K562 (cell line): ENCODE data around the gene METAP1D. TPM values are rescaled to one million over a fixed set of nuclear protein-coding genes. Genes with fewer than 3 reads are reported as not detected.
"Not testable (repeated sequence)": the region's sequence is repeated elsewhere in the genome, so short reads cannot be mapped to it uniquely, and the experiment has no call there.

Experiments used
- ATAC-seq: fragments of 200-7000 bp; cut with Tn5 transposase; 3 replicates; pipeline ENCODE4 v1.9.1; 2020; ENCODE audit warnings: moderate library complexity
- BruUV-seq: library from RNA; stranded (reverse); fragments of 400-500 nt; replicated peaks from 2 replicates; lab custom pipeline; 2021; lab: Mats Ljungman, UMichigan
- CTCF ChIA-PET: fragments of 300-600 bp; formaldehyde crosslinking; extraction: SDS; loops from one replicate; lab custom pipeline; 2021; ENCODE audit warnings: low intra/inter-chr PET ratio; lab: Yijun Ruan, JAX
- POLR2A ChIA-PET: fragments of 300-600, 350-650 bp; sonication (Branson Sonifier 250); formaldehyde crosslinking; extraction: SDS; loops from one replicate; lab custom pipeline; 2021; ENCODE audit warnings: antibody characterized with exemption, inconsistent platforms; lab: Yijun Ruan, JAX
- DNase-seq, 4 experiments: peaks; one replicate each; pipeline versions ENCODE4 v3.0.0 to v3.0.0-alpha.2; 2011 to 2018; ENCODE audit warnings: low spot score in 3 of 4, mixed read lengths in 3 of 4; ENCODE audit errors: extremely low read depth in 1 of 4
- FAIRE-seq: peaks from 2 replicates; lab custom pipeline; 2011; peaks lifted over from hg19 to GRCh38; lab: Jason Lieb, UNC
- H2AFZ ChIP-seq: 2 replicates; pipeline ENCODE4 v1.6.0; 2011; ENCODE audit warnings: low read depth, low read length, control low read depth, inconsistent platforms
- H3K27ac ChIP-seq: fragments of 200-600 bp; 3 replicates; pipeline ENCODE4 v1.8.0; 2011; ENCODE audit warnings: low read depth, mild to moderate bottlenecking, control low read depth, inconsistent platforms, low read length, moderate library complexity, mixed read lengths; ENCODE audit errors: extremely low read depth
- H3K27me3 ChIP-seq, 2 experiments: fragments of 300-600 bp in 1 of 2; 2 replicates in 1 of 2; 3 replicates in 1 of 2; pipeline versions ENCODE4 v1.6.0 to v1.8.0; 2011; ENCODE audit warnings: inconsistent platforms in 2 of 2, low read length in 2 of 2, mild to moderate bottlenecking in 1 of 2, mixed read lengths in 1 of 2, moderate library complexity in 1 of 2; ENCODE audit not compliant: control insufficient read depth in 2 of 2, insufficient read depth in 2 of 2
- H3K36me3 ChIP-seq: fragments of 300-600 bp; 3 replicates; pipeline ENCODE4 v1.8.0; 2011; ENCODE audit warnings: mild to moderate bottlenecking, low read length, inconsistent platforms; ENCODE audit not compliant: control insufficient read depth, insufficient read depth
- H3K4me1 ChIP-seq, 2 experiments: fragments of 200-600 bp in 1 of 2; replicated peaks in 1 of 2; 2 replicates in 1 of 2; 3 replicates in 1 of 2; pipeline versions ENCODE4 v1.5.1 to v1.8.0; 2011; ENCODE audit warnings: inconsistent platforms in 2 of 2, low read length in 2 of 2, mild to moderate bottlenecking in 1 of 2, mixed read lengths in 1 of 2, moderate library complexity in 1 of 2; ENCODE audit not compliant: control insufficient read depth in 2 of 2, insufficient read depth in 2 of 2
- H3K4me2 ChIP-seq: 2 replicates; pipeline ENCODE4 v1.6.1; 2011; ENCODE audit warnings: low read length, control low read depth, inconsistent platforms, mixed read lengths; ENCODE audit not compliant: insufficient read depth
- H3K4me3 ChIP-seq: fragments of 200-600 bp; sonication (generic), shearing (Covaris generic); 2 replicates; pipeline ENCODE4 v1.5.1; 2016; ENCODE audit warnings: control low read depth, inconsistent platforms
- H3K79me2 ChIP-seq: fragments of 200-600 bp; 3 replicates; pipeline ENCODE4 v1.8.0; 2011; ENCODE audit warnings: low read length, inconsistent platforms; ENCODE audit not compliant: control insufficient read depth, insufficient read depth
- H3K9ac ChIP-seq, 2 experiments: 2 replicates each; pipeline versions ENCODE4 v1.6.0 to v1.6.1; 2011; ENCODE audit warnings: low read depth in 2 of 2, low read length in 2 of 2, control low read depth in 1 of 2, inconsistent platforms in 1 of 2, mild to moderate bottlenecking in 1 of 2, mixed read lengths in 1 of 2; ENCODE audit not compliant: insufficient read depth in 1 of 2
- H3K9me1 ChIP-seq: one replicate; pipeline ENCODE4 v1.6.0; 2011; ENCODE audit warnings: inconsistent platforms, mild to moderate bottlenecking, low read length, moderate library complexity; ENCODE audit not compliant: control insufficient read depth, insufficient read depth
- H3K9me3 ChIP-seq: replicated peaks from 2 replicates; pipeline ENCODE4 v1.5.1; 2011; ENCODE audit warnings: low read depth, low read length, inconsistent platforms; ENCODE audit not compliant: control insufficient read depth, insufficient read depth
- H4K20me1 ChIP-seq: replicated peaks from 2 replicates; pipeline ENCODE4 v1.6.1; 2011; ENCODE audit warnings: low read length, inconsistent platforms, mixed read lengths; ENCODE audit not compliant: control insufficient read depth, insufficient read depth
- BCOR ChIP-seq: fragments of 450-650 bp; IDR thresholded peaks from 2 replicates; pipeline ENCODE4 v1.6.1; 2016
- ETV1 ChIP-seq: fragments of 450-650 bp; conservative IDR thresholded peaks from 2 replicates; pipeline ENCODE4 v1.6.1; 2016; ENCODE audit warnings: missing genetic modification characterization, control low read depth, low read depth, missing compliant biosample characterization
- GABPB1 ChIP-seq: sonication (generic); formaldehyde crosslinking; IDR thresholded peaks from 2 replicates; pipeline ENCODE4 v1.8.0; 2022; ENCODE audit warnings: mild to moderate bottlenecking, missing genetic modification reagents
- IFI16 ChIP-seq: fragments of 250-450 bp; sonication (Bioruptor Pico); IDR thresholded peaks from 2 replicates; pipeline ENCODE4 v2.1.2; 2022; ENCODE audit warnings: mild to moderate bottlenecking, inconsistent platforms
- MYBL2 ChIP-seq, 2 experiments: fragments of 450-650 bp in 1 of 2; sonication (generic) in 1 of 2; formaldehyde crosslinking in 1 of 2; IDR thresholded peaks; 2 replicates each; pipeline versions ENCODE4 v1.6.1 to v1.8.1; 2017 to 2022; ENCODE audit warnings: borderline replicate concordance in 1 of 2, inconsistent platforms in 1 of 2, low read depth in 1 of 2, mild to moderate bottlenecking in 1 of 2, missing genetic modification reagents in 1 of 2, moderate library complexity in 1 of 2
- RBM25 ChIP-seq: fragments of 200-400 bp; formaldehyde crosslinking; IDR thresholded peaks from 2 replicates; pipeline ENCODE4 v1.6.1; 2018; ENCODE audit warnings: low read length, low read depth, moderate library complexity; ENCODE audit not compliant: severe bottlenecking
- SMAD4 ChIP-seq: fragments of 250-450 bp; sonication (Bioruptor Pico); conservative IDR thresholded peaks from 2 replicates; pipeline ENCODE4 v1.8.0; 2021; ENCODE audit warnings: inconsistent platforms, mild to moderate bottlenecking, moderate library complexity
- ZBTB17 ChIP-seq: fragments of 450-650 bp; formaldehyde crosslinking; IDR thresholded peaks from 2 replicates; pipeline ENCODE4 v1.4.0; 2020; ENCODE audit warnings: mild to moderate bottlenecking
- ZFP36 ChIP-seq: fragments of 150-350 bp; IDR thresholded peaks from 2 replicates; pipeline ENCODE4 v1.6.1; 2018; ENCODE audit warnings: low read length, low read depth; ENCODE audit not compliant: partially characterized antibody
- ZNF121 ChIP-seq: sonication (generic); formaldehyde crosslinking; conservative IDR thresholded peaks from 2 replicates; pipeline ENCODE4 v1.8.0; 2022; ENCODE audit warnings: missing genetic modification reagents
- ZNF197 ChIP-seq: fragments of 200-800 bp; sonication (Bioruptor generic); IDR thresholded peaks from 2 replicates; pipeline ENCODE4 v1.6.1; 2016; ENCODE audit warnings: low read depth, missing genetic modification characterization, missing compliant biosample characterization
- ZNF584 ChIP-seq: fragments of 200-800 bp; sonication (Bioruptor generic); IDR thresholded peaks from 2 replicates; pipeline ENCODE4 v1.6.1; 2016; ENCODE audit warnings: low read depth, mild to moderate bottlenecking, missing genetic modification characterization, missing compliant biosample characterization
- ZNF76 ChIP-seq: fragments of 250-450 bp; sonication (Bioruptor Pico); IDR thresholded peaks from 2 replicates; pipeline ENCODE4 v1.4.0; 2020; ENCODE audit warnings: mild to moderate bottlenecking, moderate library complexity, borderline replicate concordance
- ZNF766 ChIP-seq: fragments of 200-800 bp; sonication (Bioruptor generic); conservative IDR thresholded peaks from 2 replicates; pipeline ENCODE4 v1.6.1; 2016; ENCODE audit warnings: missing genetic modification characterization, missing compliant biosample characterization
- WGBS: fragments of 100-300 bp; shearing (Covaris generic); methylation state at CpG from one replicate; pipeline ENCODE4 v1.1.6; 2016; ENCODE audit warnings: low coverage, mixed read lengths; ENCODE audit not compliant: insufficient coverage; ENCODE audit errors: missing lambda C conversion rate; 5-methylcytosine and 5-hydroxymethylcytosine counted together
- in situ Hi-C: fragments of 300-500 bp; cut with MboI; formaldehyde crosslinking; loops from 4 replicates; pipeline ENCODE4 v1.15.0; 2018; ENCODE audit warnings: inconsistent platforms, mixed read lengths
- intact Hi-C: fragments of 100-400 bp; cut with micrococcal nuclease; formaldehyde crosslinking; loops from 2 replicates; pipeline ENCODE4 v1.14.2; 2022
- polyA plus RNA-seq, 8 experiments: library from polyadenylated mRNA; depleted of rRNA in 4 of 8; stranded (reverse) in 5 of 8; unstranded in 3 of 8; fragments of >200 nt; fragmentation: Nextera tagmentation in 2 of 8; fragmentation: Illumina TruSeq in 1 of 8; extraction: Ambion mirVana in 2 of 8; extraction: Trizol in 1 of 8; gene quantifications; 2 replicates each; pipeline versions ENCODE4 v1.2.1 to v1.2.3, GENCODE V29; 2011 to 2014; ENCODE audit warnings: inconsistent platforms in 1 of 8, missing spikeins in 1 of 8
- total RNA-seq, 7 experiments: library from RNA; depleted of rRNA in 6 of 7; stranded (reverse); fragments of >200 nt in 6 of 7; fragmentation: Illumina TruSeq in 2 of 7; extraction: Trizol in 2 of 7; gene quantifications; 2 replicates each; pipeline versions ENCODE4 v1.2.1 to v1.2.3, GENCODE V29; 2011 to 2021; ENCODE audit warnings: low replicate concordance in 1 of 7

METAP1D gene
- total and polyA plus RNA-seq, 9 of the 15 experiments (the other 6 are each of a cell fraction or from before 2014, with no cell fraction given), result 8.0 to 23.4 (median 15.7) TPM

DNA sequence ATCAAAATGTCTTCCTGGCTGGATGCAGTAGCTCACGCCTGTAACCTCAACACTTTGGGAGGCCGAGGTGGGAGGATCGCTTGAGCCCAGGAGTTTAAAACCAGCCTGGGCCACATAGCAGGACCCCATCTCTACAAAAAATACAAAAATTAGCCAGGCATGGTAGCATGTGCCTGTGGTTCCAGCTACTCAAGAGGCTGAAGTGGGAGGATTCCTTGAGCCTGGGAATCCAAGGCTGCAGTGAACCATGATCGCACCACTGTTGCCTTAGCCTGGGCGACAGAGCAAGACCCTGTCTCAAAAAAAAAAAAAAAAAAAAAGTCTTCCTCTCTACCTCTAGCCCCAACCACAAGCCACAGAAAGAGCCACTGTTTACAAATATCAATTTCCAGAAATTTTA is 60.4 kb downstream of the METAP1D start:
- peak; percentile 21 for TF ChIP-seq RBM25
- 0 out of 2 replicates have a peak, but pooled peaks have one; percentile 22 for TF ChIP-seq BCOR
- peak; percentile 91 for TF ChIP-seq ZNF121 (CRISPR knock-in tag)
- H3K36me3 ChIP-seq, H3K4me2 ChIP-seq, H3K9me3 ChIP-seq, FAIRE-seq, H3K27me3 ChIP-seq, ATAC-seq, H3K79me2 ChIP-seq, H4K20me1 ChIP-seq, H3K4me3 ChIP-seq, H3K9ac ChIP-seq, H3K27ac ChIP-seq, DNase-seq, intact Hi-C loops, H3K9me1 ChIP-seq, in situ Hi-C loops, H2AFZ ChIP-seq, BruUV-seq, CTCF ChIA-PET: not testable (repeated sequence)
- peaks cover 4 to 23% of the 10 kb centered on the region in 2 experiments; a peak in 4 of 5 replicates for H3K4me1 ChIP-seq
- POLR2A ChIA-PET, result interaction anchor here (1.5 to 3.7 kb wide), 2 partner anchors 11 to 24 kb away, joined by 3 to 17 read pairs; no protein-coding TSS in a partner anchor
- WGBS, result 96% methylated on average over 5 of the region's 5 CpGs

DNA sequence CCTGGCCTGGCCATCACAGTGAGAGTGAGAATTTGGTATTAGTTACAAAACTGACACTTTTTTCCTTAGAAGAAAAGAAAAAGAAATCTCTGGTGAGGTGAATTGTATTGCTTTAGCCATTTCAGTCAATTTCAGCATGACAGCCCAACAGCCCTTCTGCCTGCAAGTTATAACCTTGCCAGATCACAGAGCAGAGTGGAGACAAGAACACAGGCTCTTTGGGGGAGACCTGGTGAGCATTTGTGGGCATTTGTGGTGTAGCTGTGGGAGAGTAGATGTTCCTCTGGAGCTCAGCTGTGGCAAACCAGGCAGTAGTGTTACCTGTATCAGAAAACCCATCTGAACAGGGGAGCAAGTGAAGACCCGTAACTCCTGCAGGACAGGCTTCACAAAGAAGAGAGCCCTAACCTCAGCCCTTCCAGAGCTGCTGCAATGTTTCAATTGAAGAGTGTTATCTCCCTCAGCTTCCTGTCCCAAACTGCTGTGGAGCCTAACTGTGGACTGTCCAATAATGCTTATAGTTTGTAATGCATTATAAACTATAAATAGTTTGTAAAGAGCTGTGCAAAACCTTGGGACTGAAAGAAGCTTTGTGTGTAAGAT is 62.8 kb downstream of the METAP1D start:
- no peaks in the 10 kb centered on the region for H3K9me1 ChIP-seq
- H3K4me1 ChIP-seq, result peaks cover 4 to 32% of the 10 kb centered on the region in 2 experiments; a peak in 4 of 5 replicates
- H3K9ac ChIP-seq, result no peak overlapping the region; a peak in 1 of 4 replicates
- peak in 1 of 4 experiments; percentile 38 for DNase-seq
- H3K9me3 ChIP-seq, result no peaks in the 10 kb centered on the region
- peak; percentile 54 for FAIRE-seq
- no peaks in the 10 kb centered on the region for H3K36me3 ChIP-seq
- no peaks in the 10 kb centered on the region for H3K27me3 ChIP-seq
- ChIA-PET POLR2A (interaction anchor here (1.4 to 1.6 kb wide), 2 partner anchors 23 to 26 kb away, joined by 3 to 4 read pairs; partner anchors contain the start of gene DLX1), CTCF (no interaction called here)
- peak overlapping the region; percentile 48 for H3K27ac ChIP-seq
- peak overlapping the region; percentile 19; the same call in 1 of the 2 replicates for H3K4me2 ChIP-seq
- peak overlapping the region; percentile 72 for H2AFZ ChIP-seq
- 10% methylated on average over 1 of the region's 1 CpG for WGBS
- intact Hi-C loops, result no loop called here
- peak; percentile 84 for ATAC-seq
- H3K79me2 ChIP-seq, result no peaks in the 10 kb centered on the region
- H4K20me1 ChIP-seq, result no peaks in the 10 kb centered on the region
- H3K4me3 ChIP-seq, result no peak overlapping the region
- BruUV-seq, result no TSS peak
- in situ Hi-C loops, result no loop called here
- TF ChIP-seq IFI16 (CRISPR knock-in tag) (no peak), MYBL2 (IDR thresholded peaks at IDR 0.05; ENCODE audit: low read depth) (no peak), MYBL2 (CRISPR knock-in tag; IDR thresholded peaks at IDR 0.05; ENCODE audit: borderline replicate concordance) (no peak), ZNF197 (CRISPR knock-in tag) (peak; percentile 63; the same call in 1 of the 2 replicates), ETV1 (peak; percentile 82), ZFP36 (peak; percentile 13), ZBTB17 (CRISPR knock-in tag) (0 out of 2 replicates have a peak, but pooled peaks have one; percentile 23), ZNF76 (CRISPR knock-in tag) (peak; percentile 25; the same call in 1 of the 2 replicates), ZNF584 (CRISPR knock-in tag) (peak; percentile 82; the same call in 1 of the 2 replicates), SMAD4 (CRISPR knock-in tag) (peak; percentile 64), ZNF766 (CRISPR knock-in tag) (peak; percentile 37; the same call in 1 of the 2 replicates), GABPB1 (CRISPR knock-in tag) (peak; percentile 38; the same call in 1 of the 2 replicates)
